ENCODE results near the gene PANK4. TPM values are rescaled to one million over a fixed set of nuclear protein-coding genes. Genes with fewer than 3 reads are reported as not detected.
A peak's percentile ranks its signal among the peaks of the same experiment; 100 is the strongest.

PANK4 gene
- total and polyA plus RNA-seq, 3 experiments from 2014 or later: 25.0 to 46.3 (median 40.3) TPM

DNA sequence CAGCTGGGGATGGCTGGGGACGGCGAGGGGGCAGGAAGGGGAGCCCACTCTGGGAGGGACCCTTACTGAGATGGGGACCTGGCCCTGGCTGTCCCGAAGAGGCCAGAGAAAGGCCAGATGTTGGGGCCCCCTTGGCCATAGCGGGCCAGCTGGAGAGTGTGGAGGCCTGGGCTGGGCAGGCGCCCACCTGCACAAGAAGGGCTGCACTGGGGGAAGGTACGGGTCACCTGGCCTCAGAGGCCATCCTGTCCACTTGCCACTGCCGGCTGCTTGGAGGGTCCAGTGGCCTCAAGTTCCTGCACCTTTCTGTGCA lies 55.3 kb downstream of the PANK4 start:
- DNase-seq: no peak
- Mint-ChIP-seq H3K4me1 (peaks cover 0 to 9% (median 2%) of the 10 kb centered on the region in 3 donors), H3K4me3 (no peak overlapping the region), H3K27me3 (peaks cover 0 to 3% of the 10 kb centered on the region in 2 donors), H3K36me3 (no peaks in the 10 kb centered on the region), H3K27ac (no peak overlapping the region), H3K9me3 (no peaks in the 10 kb centered on the region)
- Histone ChIP-seq H3K9me3 (ENCODE audit: low read length) (no peaks in the 10 kb centered on the region), H3K27me3 (ENCODE audit: insufficient read depth, low read length, poor library complexity, severe bottlenecking) (no peaks in the 10 kb centered on the region), H3K4me3 (ENCODE audit: low read length) (no peak overlapping the region), H3K36me3 (ENCODE audit: insufficient read depth, low read length) (no peaks in the 10 kb centered on the region), H3K4me1 (ENCODE audit: insufficient read depth, low read length) (no peaks in the 10 kb centered on the region), H3K27ac (ENCODE audit: low read depth, low read length) (no peak overlapping the region)
- ChIA-PET POLR2A (no interaction called here), CTCF (no interaction called here)

DNA sequence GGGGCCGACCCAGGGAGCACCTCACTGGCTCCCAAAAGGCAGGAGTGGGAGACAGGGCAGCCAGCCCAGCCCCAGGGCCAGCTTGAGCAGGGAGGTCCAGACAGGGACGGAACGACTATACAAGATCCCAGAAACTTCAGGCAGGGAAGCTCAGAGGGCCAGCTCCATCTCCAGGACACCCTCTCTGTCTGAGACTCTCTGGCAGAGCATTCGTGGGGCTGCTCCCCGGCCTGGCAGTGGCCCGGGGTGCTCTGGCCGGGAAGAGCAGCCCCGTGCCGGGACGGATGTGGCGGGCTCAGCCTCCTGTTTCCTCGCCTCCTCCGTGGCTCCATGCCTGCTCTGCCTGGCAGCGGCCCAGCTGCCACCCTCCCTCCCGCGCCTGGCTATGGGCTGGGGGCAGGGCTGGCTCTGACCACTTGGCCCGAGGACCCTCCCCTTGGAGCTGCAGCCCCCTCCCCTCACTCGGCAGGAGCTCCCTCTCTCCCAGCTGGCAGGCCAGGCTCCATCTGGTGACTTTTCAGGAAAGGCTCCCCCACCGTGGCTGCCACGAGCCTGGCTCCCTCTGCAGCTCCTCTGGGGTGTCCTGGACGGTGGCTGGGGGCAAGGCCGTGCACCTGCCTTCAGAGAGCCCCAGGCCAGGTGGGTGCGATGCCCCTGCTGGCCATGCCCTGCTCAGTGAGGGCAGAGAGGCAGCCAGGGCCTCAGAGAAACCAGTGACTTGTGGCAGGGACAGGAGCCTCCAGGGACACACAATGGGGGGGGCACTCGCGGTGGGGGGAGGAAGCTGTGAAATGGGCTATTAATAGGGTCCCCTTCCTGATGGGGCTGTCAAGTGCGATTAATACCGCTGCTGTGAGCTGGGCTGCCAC lies 55.9 kb downstream of the PANK4 start:
- Mint-ChIP-seq H3K36me3 (no peaks in the 10 kb centered on the region), H3K27ac (peak overlapping the region in 1 of 8 donors; percentile 32), H3K27me3 (peaks cover 0 to 3% of the 10 kb centered on the region in 2 donors), H3K4me3 (no peak overlapping the region), H3K9me3 (no peaks in the 10 kb centered on the region), H3K4me1 (peaks cover 0 to 9% (median 2%) of the 10 kb centered on the region in 3 donors)
- ChIA-PET POLR2A (no interaction called here), CTCF (no interaction called here)
- DNase-seq: no peak
- Histone ChIP-seq H3K27me3 (ENCODE audit: insufficient read depth, low read length, poor library complexity, severe bottlenecking) (no peaks in the 10 kb centered on the region), H3K36me3 (ENCODE audit: insufficient read depth, low read length) (no peaks in the 10 kb centered on the region), H3K9me3 (ENCODE audit: low read length) (no peaks in the 10 kb centered on the region), H3K4me1 (ENCODE audit: insufficient read depth, low read length) (no peaks in the 10 kb centered on the region), H3K4me3 (ENCODE audit: low read length) (no peak overlapping the region), H3K27ac (ENCODE audit: low read depth, low read length) (no peak overlapping the region)

DNA sequence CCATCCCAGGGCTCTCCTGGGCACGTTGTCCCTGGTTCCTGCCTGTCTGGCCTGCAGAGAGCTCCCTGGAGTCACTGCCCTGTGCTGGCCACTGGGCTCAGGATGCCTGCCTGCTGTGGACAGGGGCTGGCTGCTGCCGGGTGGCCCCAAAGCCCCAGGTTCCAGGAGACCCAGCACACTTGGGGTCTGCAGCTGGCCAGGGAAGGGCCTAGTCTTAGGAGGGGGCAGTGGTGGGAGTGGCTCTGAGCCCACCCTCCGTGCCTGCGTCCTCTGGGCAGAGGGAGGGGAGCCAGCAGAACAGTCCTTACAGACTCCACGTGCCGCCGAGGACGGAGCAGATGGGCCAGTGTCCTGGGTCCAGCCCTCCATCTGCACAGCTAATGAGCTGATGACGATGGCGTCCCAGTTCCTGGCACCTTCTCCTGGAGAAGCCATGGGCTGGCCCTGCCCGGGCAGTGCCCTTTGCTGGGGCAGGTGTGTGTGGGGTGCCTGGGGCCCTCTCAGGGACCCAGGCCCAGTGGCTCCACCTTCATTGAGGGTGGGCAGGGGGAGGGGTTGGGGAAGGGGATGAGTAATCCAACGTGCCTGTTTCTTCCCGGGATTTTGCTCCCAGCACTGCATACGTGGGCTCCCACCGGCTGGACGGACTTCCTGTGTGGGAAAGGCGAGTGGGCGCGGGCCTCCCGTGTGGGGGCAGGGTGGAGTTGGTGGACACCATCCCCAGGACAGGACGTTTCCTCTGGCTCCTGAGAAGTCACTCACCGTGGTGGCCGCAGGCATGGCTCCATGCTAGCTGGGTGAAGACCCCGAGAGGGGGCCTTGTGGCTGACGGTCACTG lies 57.1 kb downstream of the PANK4 start:
- DNase-seq: no peak
- ChIA-PET POLR2A (no interaction called here), CTCF (no interaction called here)
- Histone ChIP-seq H3K27ac (ENCODE audit: low read depth, low read length) (no peak overlapping the region), H3K36me3 (ENCODE audit: insufficient read depth, low read length) (no peaks in the 10 kb centered on the region), H3K9me3 (ENCODE audit: low read length) (no peaks in the 10 kb centered on the region), H3K27me3 (ENCODE audit: insufficient read depth, low read length, poor library complexity, severe bottlenecking) (no peaks in the 10 kb centered on the region), H3K4me3 (ENCODE audit: low read length) (no peak overlapping the region), H3K4me1 (ENCODE audit: insufficient read depth, low read length) (no peaks in the 10 kb centered on the region)
- peaks cover 0 to 9% (median 2%) of the 10 kb centered on the region in 3 donors for H3K4me1 Mint-ChIP-seq
- no peaks in the 10 kb centered on the region for H3K36me3 Mint-ChIP-seq
- H3K9me3 Mint-ChIP-seq: no peaks in the 10 kb centered on the region
- H3K27ac Mint-ChIP-seq: no peak overlapping the region
- peaks cover 3 to 4% of the 10 kb centered on the region in 2 donors for H3K27me3 Mint-ChIP-seq
- H3K4me3 Mint-ChIP-seq: peak overlapping the region in 1 of 7 donors; percentile 48

DNA sequence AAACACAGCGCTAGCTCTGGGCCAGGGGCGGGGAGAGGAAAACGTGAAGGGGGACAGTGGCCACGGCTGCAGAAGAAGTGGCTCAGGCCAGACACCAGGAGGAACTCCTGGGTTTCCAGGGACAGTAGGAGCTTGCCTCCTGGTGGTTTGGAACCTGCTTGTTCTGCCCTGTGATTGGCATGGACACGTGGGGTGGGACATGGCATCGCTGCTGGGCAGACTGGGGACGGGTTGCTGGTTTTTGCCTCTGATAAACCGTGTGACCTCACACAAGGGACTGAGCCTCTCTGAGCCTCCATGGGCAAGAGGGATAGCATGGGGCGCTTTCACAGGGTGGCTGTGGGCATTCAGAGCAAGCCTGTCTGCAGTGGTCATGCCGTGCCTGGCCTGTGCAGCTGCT lies 57.9 kb downstream of the PANK4 start:
- H3K4me1 Mint-ChIP-seq: peaks cover 0 to 9% (median 2%) of the 10 kb centered on the region in 3 donors
- ChIA-PET POLR2A (no interaction called here), CTCF (no interaction called here)
- no peak overlapping the region for H3K4me3 Mint-ChIP-seq
- peaks cover 3 to 6% of the 10 kb centered on the region in 2 donors for H3K27me3 Mint-ChIP-seq
- Histone ChIP-seq H3K36me3 (ENCODE audit: insufficient read depth, low read length) (no peaks in the 10 kb centered on the region), H3K4me1 (ENCODE audit: insufficient read depth, low read length) (no peaks in the 10 kb centered on the region), H3K9me3 (ENCODE audit: low read length) (no peaks in the 10 kb centered on the region), H3K27me3 (ENCODE audit: insufficient read depth, low read length, poor library complexity, severe bottlenecking) (peaks cover 3% of the 10 kb centered on the region), H3K4me3 (ENCODE audit: low read length) (no peak overlapping the region), H3K27ac (ENCODE audit: low read depth, low read length) (no peak overlapping the region)
- no peaks in the 10 kb centered on the region for H3K9me3 Mint-ChIP-seq
- H3K36me3 Mint-ChIP-seq: no peaks in the 10 kb centered on the region
- no peak overlapping the region for H3K27ac Mint-ChIP-seq
- DNase-seq: no peak

DNA sequence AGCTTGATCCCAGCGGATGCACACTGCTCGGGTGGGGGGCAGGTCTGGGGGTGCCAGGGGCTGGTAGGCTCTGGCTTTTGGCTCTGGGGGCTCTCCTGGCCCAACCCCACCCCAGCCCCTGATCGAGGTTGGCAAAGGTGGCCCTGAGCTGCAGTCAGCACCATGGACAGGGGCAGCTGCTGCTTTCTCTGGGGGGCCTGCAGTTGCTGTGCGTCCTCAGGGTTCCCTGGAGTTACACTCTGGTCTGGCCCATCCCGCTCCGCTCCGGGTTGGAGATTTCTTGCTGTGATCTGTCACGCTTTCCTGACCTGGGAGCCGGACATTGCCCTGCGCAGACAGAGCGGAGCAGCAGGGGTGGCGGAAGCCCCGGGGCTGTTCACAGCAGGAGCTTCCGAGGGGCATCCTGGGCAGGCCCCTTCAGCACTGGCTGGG lies 58.3 kb downstream of the PANK4 start:
- Histone ChIP-seq H3K27ac (ENCODE audit: low read depth, low read length) (no peak overlapping the region), H3K4me1 (ENCODE audit: insufficient read depth, low read length) (no peaks in the 10 kb centered on the region), H3K9me3 (ENCODE audit: low read length) (no peaks in the 10 kb centered on the region), H3K27me3 (ENCODE audit: insufficient read depth, low read length, poor library complexity, severe bottlenecking) (peaks cover 4% of the 10 kb centered on the region), H3K36me3 (ENCODE audit: insufficient read depth, low read length) (no peaks in the 10 kb centered on the region), H3K4me3 (ENCODE audit: low read length) (no peak overlapping the region)
- POLR2A ChIA-PET: no interaction called here
- CTCF ChIA-PET: no interaction called here
- peak; percentile 27 to 64 (median 46) for DNase-seq
- H3K9me3 Mint-ChIP-seq: no peaks in the 10 kb centered on the region
- H3K27ac Mint-ChIP-seq: peak overlapping the region in 1 of 8 donors; percentile 75
- H3K4me3 Mint-ChIP-seq: no peak overlapping the region
- peaks cover 3 to 7% of the 10 kb centered on the region in 2 donors for H3K27me3 Mint-ChIP-seq
- peaks cover 0 to 9% (median 2%) of the 10 kb centered on the region in 3 donors for H3K4me1 Mint-ChIP-seq
- no peaks in the 10 kb centered on the region for H3K36me3 Mint-ChIP-seq

DNA sequence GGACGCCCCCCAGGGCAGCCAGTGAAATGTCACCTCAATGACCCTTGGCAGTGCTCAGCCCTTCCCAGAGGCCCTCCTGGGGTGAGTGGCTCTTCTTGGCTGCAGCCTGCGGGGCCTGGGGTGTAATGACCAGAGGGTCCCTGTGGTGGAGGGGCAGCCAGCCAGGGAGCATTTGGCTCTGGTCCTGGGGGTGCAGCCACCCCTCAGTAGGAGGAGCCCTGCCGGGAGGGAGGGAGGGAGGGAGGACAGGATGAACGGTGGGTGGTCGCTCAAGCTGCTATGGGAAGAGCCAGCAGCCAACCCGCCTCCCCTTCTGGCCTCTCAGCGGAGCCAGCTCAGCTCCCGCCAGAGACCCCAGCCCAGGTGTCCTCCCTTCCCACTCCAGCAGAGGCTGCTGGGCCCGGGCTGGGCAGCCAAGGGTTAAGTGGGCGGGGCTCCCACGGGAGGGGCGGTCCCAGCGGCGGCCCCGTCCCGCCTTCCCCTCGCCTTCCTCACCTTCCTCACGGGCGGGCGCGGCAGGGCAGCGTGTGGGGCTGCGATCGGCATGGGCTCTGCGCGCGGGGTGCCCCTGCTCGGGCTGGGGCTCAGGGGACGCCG lies 59.3 kb downstream of the PANK4 start:
- ChIA-PET CTCF (no interaction called here), POLR2A (no interaction called here)
- Histone ChIP-seq H3K27me3 (ENCODE audit: insufficient read depth, low read length, poor library complexity, severe bottlenecking) (peaks cover 4% of the 10 kb centered on the region), H3K27ac (ENCODE audit: low read depth, low read length) (no peak overlapping the region), H3K9me3 (ENCODE audit: low read length) (no peaks in the 10 kb centered on the region), H3K4me3 (ENCODE audit: low read length) (no peak overlapping the region), H3K4me1 (ENCODE audit: insufficient read depth, low read length) (no peaks in the 10 kb centered on the region), H3K36me3 (ENCODE audit: insufficient read depth, low read length) (no peaks in the 10 kb centered on the region)
- H3K36me3 Mint-ChIP-seq: no peaks in the 10 kb centered on the region
- DNase-seq: peak in 3 of 5 donors; percentile 8 to 20 (median 8)
- H3K4me3 Mint-ChIP-seq: no peak overlapping the region
- peaks cover 0 to 9% (median 2%) of the 10 kb centered on the region in 3 donors for H3K4me1 Mint-ChIP-seq
- H3K27ac Mint-ChIP-seq: no peak overlapping the region
- peaks cover 3 to 12% of the 10 kb centered on the region in 2 donors for H3K27me3 Mint-ChIP-seq
- H3K9me3 Mint-ChIP-seq: no peaks in the 10 kb centered on the region

DNA sequence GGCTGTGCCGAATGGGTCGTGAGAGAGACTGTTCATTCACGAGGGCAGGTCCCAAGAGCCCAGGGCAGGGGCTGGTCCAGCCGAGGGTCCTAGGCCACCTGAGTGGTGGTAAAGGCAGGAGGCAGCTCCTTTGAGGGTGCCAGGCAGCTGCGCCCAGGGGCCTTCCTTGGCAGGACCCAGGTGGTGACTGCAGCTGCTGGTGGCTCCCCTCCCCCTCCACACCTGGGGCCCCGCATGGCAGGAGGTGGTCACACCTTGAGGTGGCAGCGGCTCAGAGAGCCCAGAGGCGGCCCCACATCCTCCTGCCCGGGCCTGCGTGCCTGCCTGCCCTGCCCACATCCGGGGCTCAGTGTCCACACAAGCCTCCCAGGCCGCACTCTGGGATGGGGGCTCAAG lies 60.1 kb downstream of the PANK4 start:
- POLR2A ChIA-PET: no interaction called here
- peaks cover 4% of the 10 kb centered on the region for H3K27me3 ChIP-seq (ENCODE audit: insufficient read depth, low read length, poor library complexity, severe bottlenecking)

More for the DNA sequence above, 60.1 kb downstream of the PANK4 start:
- no peak overlapping the region for H3K27ac ChIP-seq (ENCODE audit: low read depth, low read length)
- peaks cover 3 to 12% of the 10 kb centered on the region in 2 donors for H3K27me3 Mint-ChIP-seq
- no peak overlapping the region for H3K4me3 Mint-ChIP-seq
- peaks cover 0 to 9% (median 2%) of the 10 kb centered on the region in 3 donors for H3K4me1 Mint-ChIP-seq
- H3K4me3 ChIP-seq (ENCODE audit: low read length): no peak overlapping the region
- no peaks in the 10 kb centered on the region for H3K36me3 ChIP-seq (ENCODE audit: insufficient read depth, low read length)
- CTCF ChIA-PET: no interaction called here
- H3K27ac Mint-ChIP-seq: no peak overlapping the region
- no peaks in the 10 kb centered on the region for H3K36me3 Mint-ChIP-seq
- H3K9me3 ChIP-seq (ENCODE audit: low read length): no peaks in the 10 kb centered on the region
- H3K9me3 Mint-ChIP-seq: no peaks in the 10 kb centered on the region
- DNase-seq: no peak
- no peaks in the 10 kb centered on the region for H3K4me1 ChIP-seq (ENCODE audit: insufficient read depth, low read length)

Data from CD8-positive, alpha-beta memory T cell (primary cell).